Measurements from ENCODE around the gene ADGRV1.

- TF ChIP-seq EGR1 (IDR thresholded peaks at IDR 0.05) (no peak), FOXM1 (IDR thresholded peaks at IDR 0.05; ENCODE audit: borderline replicate concordance, low read depth) (no peak), EP300 (IDR thresholded peaks at IDR 0.05; ENCODE audit: borderline replicate concordance) (no peak), CEBPB (IDR thresholded peaks at IDR 0.05) (no peak), REST (IDR thresholded peaks at IDR 0.05; ENCODE audit: low read depth) (no peak), TCF12 (IDR thresholded peaks at IDR 0.05; ENCODE audit: low read depth) (no peak)
These were observed 330.1 kb downstream of the ADGRV1 start for GRCh38 chr5:90888511-90889324.
